Uterus (tissue), 4 donors: Measurements from ENCODE around the gene MBD5. TPM values are rescaled to one million over a fixed set of nuclear protein-coding genes. Genes with fewer than 3 reads are reported as not detected.

ENCODE experiments used
- DNase-seq, 2 donors: peaks; one replicate each; pipeline ENCODE4 v3.0.0-alpha.2; 2019 to 2020
- H3K27ac ChIP-seq, 2 donors: fragments of 200-600 bp; sonication (generic); 1 replicate in 1 of 2; 2 replicates in 1 of 2; pipeline ENCODE4 v1.5.1; 2016 to 2018
- H3K27me3 ChIP-seq, 2 donors: fragments of 200-600 bp; sonication (generic); one replicate each; pipeline ENCODE4 v1.5.1; 2018 to 2019; ENCODE audit warnings: control low read depth in 1 of 2
- H3K36me3 ChIP-seq, 2 donors: fragments of 200-600 bp; sonication (generic); one replicate each; pipeline ENCODE4 v1.5.1; 2019; ENCODE audit warnings: control low read depth in 1 of 2
- H3K4me1 ChIP-seq, 2 donors: fragments of 200-600 bp; sonication (generic); one replicate each; pipeline ENCODE4 v1.5.1; 2018 to 2019; ENCODE audit warnings: control low read depth in 1 of 2
- H3K4me3 ChIP-seq, 2 donors: fragments of 200-600 bp; sonication (generic); 1 replicate in 1 of 2; 2 replicates in 1 of 2; pipeline ENCODE4 v1.5.1; 2018 to 2019; ENCODE audit warnings: mild to moderate bottlenecking in 1 of 2
- H3K9me3 ChIP-seq, 2 donors: fragments of 200-600 bp; sonication (generic); one replicate each; pipeline ENCODE4 v1.5.1; 2019; ENCODE audit warnings: control low read depth in 1 of 2
- CTCF ChIP-seq, 4 experiments: fragments of 200-600 bp in 2 of 4; fragments of 450-650 bp in 2 of 4; sonication (generic) in 2 of 4; IDR thresholded peaks; one replicate each; pipeline ENCODE4 v1.5.1; 2016 to 2019; ENCODE audit warnings: antibody characterized with exemption in 4 of 4, mild to moderate bottlenecking in 2 of 4, moderate library complexity in 1 of 4
- POLR2A ChIP-seq, 2 donors: fragments of 450-650 bp; IDR thresholded peaks; one replicate each; pipeline ENCODE4 v1.6.1; 2016; ENCODE audit warnings: antibody characterized with exemption in 2 of 2, mild to moderate bottlenecking in 1 of 2, moderate library complexity in 1 of 2
- intact Hi-C: fragments of 100-400 bp; cut with DNase I; formaldehyde crosslinking; loops from one replicate; pipeline ENCODE4 v1.15.1; 2023; ENCODE audit warnings: low total_unique reads
- total RNA-seq, 4 donors: library from RNA; depleted of rRNA in 3 of 4; stranded (reverse); fragments of >200 nt in 3 of 4; gene quantifications; one replicate each; pipeline versions ENCODE4 v1.1.0 to v1.2.4, GENCODE V29; 2014 to 2023
- donor health status: DM: yes; HTN: yes; CAD: no.

MBD5 gene
- total RNA-seq, 4 donors from 2014 or later = 17.4 to 77.9 (median 51.5) TPM

- Histone ChIP-seq H3K9me3 (no peaks in the 10 kb centered on the region), H3K4me1 (no peaks in the 10 kb centered on the region), H3K36me3 (no peaks in the 10 kb centered on the region), H3K4me3 (no peak overlapping the region), H3K27ac (no peak overlapping the region), H3K27me3 (no peaks in the 10 kb centered on the region)
- TF ChIP-seq CTCF (IDR thresholded peaks at IDR 0.05) = no peak
- no peak for TF ChIP-seq POLR2A (IDR thresholded peaks at IDR 0.05)
- intact Hi-C loops = no loop called here
- DNase-seq = no peak
Measured at GRCh38 chr2:148521181-148521580, 500.3 kb downstream of the MBD5 start.

DNA sequence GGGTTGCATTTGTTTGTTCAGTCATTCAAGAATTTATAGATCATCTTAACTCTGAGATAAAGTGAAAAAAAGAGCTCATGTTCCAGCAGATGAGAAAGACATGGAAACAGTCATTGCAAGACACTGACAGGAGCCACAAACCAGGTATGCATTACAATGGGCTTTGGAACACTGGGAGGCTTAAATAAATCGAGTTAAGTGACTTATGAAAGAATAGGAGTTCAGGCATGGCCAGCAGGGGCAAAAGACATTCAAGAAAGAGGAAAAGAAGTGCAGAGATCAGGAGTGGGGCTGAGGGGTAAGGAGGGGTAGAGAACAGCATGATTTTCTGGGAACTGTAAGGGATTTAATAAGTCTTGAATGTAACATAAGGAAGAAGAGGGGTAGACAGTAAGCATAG, 502.4 kb downstream of the MBD5 start:
- intact Hi-C loops = no loop called here
- Histone ChIP-seq H3K4me1 (no peaks in the 10 kb centered on the region), H3K27ac (no peak overlapping the region), H3K36me3 (no peaks in the 10 kb centered on the region), H3K9me3 (no peaks in the 10 kb centered on the region), H3K4me3 (no peak overlapping the region), H3K27me3 (no peaks in the 10 kb centered on the region)
- no peak for DNase-seq
- TF ChIP-seq POLR2A (IDR thresholded peaks at IDR 0.05) (no peak), CTCF (IDR thresholded peaks at IDR 0.05) (no peak)

DNA sequence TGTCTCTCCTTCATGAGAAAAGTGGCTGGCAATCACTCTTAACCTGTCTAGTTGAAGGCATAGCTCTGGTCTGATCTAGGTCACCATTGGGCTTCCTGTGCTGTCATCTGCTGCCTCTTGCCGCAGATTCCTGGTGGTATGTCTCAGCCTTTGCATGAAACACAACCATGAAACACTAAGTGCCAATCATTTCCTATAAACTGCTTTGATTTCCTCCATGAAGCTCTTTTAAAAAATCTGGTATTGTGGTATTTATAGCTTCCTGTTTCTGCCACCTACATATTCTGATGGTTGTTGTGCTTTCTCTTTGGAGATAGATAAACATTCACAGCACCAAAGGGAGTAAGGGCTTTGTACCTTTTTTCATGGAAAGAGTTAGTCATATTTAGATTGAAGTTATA, 503.6 kb downstream of the MBD5 start:
- TF ChIP-seq CTCF (IDR thresholded peaks at IDR 0.05) (no peak), POLR2A (IDR thresholded peaks at IDR 0.05) (no peak)
- Histone ChIP-seq H3K36me3 (no peaks in the 10 kb centered on the region), H3K27ac (no peak overlapping the region), H3K4me1 (no peaks in the 10 kb centered on the region), H3K9me3 (no peaks in the 10 kb centered on the region), H3K27me3 (no peaks in the 10 kb centered on the region), H3K4me3 (no peak overlapping the region)
- DNase-seq = no peak
- intact Hi-C loops = no loop called here

DNA sequence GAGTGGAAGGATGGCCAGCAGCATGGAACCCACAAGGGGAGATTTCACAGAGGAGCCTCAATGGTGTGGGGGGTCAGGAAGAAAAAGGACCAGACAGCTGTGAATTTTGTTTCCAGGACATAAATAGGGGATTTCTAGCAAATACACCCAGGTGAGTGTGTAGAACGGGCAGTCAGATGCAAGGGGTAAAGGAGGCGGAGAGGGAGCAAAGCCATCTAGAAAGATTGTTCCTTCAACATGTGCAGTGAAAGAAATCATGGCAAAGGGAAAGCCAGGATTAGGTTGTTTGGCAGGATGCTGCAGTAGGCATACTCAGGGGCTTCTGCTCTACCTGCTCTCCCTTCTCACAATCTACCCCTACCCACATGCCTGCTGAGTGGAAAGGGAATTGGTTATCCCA, 504.2 kb downstream of the MBD5 start:
- H3K4me3 ChIP-seq = no peak overlapping the region
- H3K36me3 ChIP-seq = no peaks in the 10 kb centered on the region
- DNase-seq = no peak
- H3K27me3 ChIP-seq = no peaks in the 10 kb centered on the region
- H3K27ac ChIP-seq = no peak overlapping the region
- TF ChIP-seq CTCF (IDR thresholded peaks at IDR 0.05) = no peak
- TF ChIP-seq POLR2A (IDR thresholded peaks at IDR 0.05) = no peak
- H3K9me3 ChIP-seq = no peaks in the 10 kb centered on the region
- H3K4me1 ChIP-seq = no peaks in the 10 kb centered on the region
- intact Hi-C loops = no loop called here

GRCh38 chr2:148526509-148527346, 505.8 kb downstream of the MBD5 start:
- no peak overlapping the region for H3K27ac ChIP-seq
- intact Hi-C loops = no loop called here
- H3K36me3 ChIP-seq = no peaks in the 10 kb centered on the region
- no peaks in the 10 kb centered on the region for H3K4me1 ChIP-seq
- H3K4me3 ChIP-seq = no peak overlapping the region
- no peak for TF ChIP-seq POLR2A (IDR thresholded peaks at IDR 0.05)
- TF ChIP-seq CTCF (IDR thresholded peaks at IDR 0.05) = no peak
- H3K27me3 ChIP-seq = no peaks in the 10 kb centered on the region
- no peaks in the 10 kb centered on the region for H3K9me3 ChIP-seq
- no peak for DNase-seq
